ENCODE measurements around the gene AKAP12.

DNA sequence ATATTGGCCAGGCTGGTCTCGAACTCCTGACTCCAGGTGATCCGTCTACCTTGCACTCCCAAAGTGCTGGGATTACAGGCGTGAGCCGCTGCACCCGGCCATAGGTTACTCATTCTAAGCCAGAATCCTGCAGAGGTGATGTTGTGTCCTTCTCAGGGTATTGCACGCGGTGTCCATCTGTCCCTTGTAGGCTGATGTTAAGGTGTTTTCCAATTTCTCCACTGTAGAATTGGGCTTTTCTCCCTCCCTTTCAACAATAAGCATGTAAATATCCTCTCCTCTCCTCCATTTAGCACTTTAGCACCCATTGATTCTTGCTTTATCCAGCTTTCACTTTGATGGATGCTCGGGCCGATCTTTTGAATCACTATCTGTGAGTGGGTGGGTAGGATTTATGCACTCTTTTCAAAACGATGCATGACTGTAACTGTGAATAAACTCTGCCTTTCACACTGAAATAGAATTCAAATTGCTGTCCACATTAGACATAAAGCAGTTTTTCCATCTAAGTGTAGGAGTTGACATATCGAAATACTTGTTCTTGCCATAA is 99.0 kb downstream of the AKAP12 start:
- TF ChIP-seq, protein P1, sequence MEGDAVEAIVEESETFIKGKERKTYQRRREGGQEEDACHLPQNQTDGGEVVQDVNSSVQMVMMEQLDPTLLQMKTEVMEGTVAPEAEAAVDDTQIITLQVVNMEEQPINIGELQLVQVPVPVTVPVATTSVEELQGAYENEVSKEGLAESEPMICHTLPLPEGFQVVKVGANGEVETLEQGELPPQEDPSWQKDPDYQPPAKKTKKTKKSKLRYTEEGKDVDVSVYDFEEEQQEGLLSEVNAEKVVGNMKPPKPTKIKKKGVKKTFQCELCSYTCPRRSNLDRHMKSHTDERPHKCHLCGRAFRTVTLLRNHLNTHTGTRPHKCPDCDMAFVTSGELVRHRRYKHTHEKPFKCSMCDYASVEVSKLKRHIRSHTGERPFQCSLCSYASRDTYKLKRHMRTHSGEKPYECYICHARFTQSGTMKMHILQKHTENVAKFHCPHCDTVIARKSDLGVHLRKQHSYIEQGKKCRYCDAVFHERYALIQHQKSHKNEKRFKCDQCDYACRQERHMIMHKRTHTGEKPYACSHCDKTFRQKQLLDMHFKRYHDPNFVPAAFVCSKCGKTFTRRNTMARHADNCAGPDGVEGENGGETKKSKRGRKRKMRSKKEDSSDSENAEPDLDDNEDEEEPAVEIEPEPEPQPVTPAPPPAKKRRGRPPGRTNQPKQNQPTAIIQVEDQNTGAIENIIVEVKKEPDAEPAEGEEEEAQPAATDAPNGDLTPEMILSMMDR (IDR thresholded peaks at IDR 0.05), result no peak
- TF ChIP-seq JUNB (IDR thresholded peaks at IDR 0.05) (no peak), BHLHE40 (IDR thresholded peaks at IDR 0.05; ENCODE audit: low read depth, low read length) (no peak), MYC (IDR thresholded peaks at IDR 0.05; ENCODE audit: borderline replicate concordance, low read length) (no peak), SMC3 (IDR thresholded peaks at IDR 0.05) (no peak)
